ENCODE data around the gene MTERF1.
"Not testable (repeated sequence)": the region's sequence is repeated elsewhere in the genome, so short reads cannot be mapped to it uniquely, and the experiment has no call there.

MTERF1 gene

GRCh38 chr7:91880413-91881241, at the start of gene MTERF1:
Gene MTERF1, minus strand, starts transcription at chr7:91880702. Its CDS starts 619 bp downstream, at chr7:91880083.
- in situ Hi-C loops (cut with MboI; ENCODE audit: low sequenced_read_pairs), result no loop called here

DNA sequence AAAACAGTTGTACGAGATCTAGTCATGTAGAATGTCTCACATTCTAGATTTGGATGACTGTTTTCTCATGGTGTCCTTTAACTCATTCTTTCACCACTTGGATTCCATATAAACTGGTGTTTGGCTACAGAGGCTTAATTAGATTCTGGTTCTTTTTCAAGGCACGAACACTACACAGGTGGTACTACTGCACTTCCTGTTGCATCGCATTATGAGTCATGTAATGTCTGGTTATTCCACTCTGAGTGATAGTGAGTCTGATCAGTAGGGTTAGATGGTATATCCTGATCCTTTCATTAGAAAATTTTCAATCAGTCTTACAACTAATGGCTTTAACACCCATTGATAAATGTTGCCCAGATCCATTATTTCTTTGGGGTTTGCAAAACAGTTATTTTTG, 49.0 kb upstream of the MTERF1 start:
- in situ Hi-C loops (cut with MboI; ENCODE audit: low sequenced_read_pairs), result no loop called here

- in situ Hi-C loops (cut with MboI; ENCODE audit: low sequenced_read_pairs), result no loop called here
Measured at GRCh38 chr7:91927912-91928311, 47.4 kb upstream of the MTERF1 start.

GRCh38 chr7:91922857-91923256, 42.4 kb upstream of the MTERF1 start:
- in situ Hi-C loops (cut with MboI; ENCODE audit: low sequenced_read_pairs), result no loop called here

DNA sequence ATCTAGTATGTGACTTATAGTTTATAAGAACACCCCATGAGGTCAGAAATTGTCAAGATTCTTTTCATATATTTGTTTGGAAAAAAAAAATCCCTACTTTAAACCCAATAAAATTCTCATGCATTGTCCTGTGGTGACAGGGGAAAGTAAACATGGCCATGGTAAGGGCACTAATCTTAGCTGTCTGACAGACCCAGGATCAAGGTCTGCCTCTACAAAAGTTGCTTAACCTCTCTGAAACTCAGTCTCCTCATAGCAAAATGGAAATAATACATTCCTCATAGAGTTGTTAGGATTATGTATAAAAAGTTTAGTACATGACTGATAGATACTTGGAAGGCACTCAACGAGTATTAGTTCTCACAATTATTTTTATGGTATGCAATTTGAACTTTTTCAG, 37.9 kb upstream of the MTERF1 start:
- in situ Hi-C loops (cut with MboI; ENCODE audit: low sequenced_read_pairs), result no loop called here

DNA sequence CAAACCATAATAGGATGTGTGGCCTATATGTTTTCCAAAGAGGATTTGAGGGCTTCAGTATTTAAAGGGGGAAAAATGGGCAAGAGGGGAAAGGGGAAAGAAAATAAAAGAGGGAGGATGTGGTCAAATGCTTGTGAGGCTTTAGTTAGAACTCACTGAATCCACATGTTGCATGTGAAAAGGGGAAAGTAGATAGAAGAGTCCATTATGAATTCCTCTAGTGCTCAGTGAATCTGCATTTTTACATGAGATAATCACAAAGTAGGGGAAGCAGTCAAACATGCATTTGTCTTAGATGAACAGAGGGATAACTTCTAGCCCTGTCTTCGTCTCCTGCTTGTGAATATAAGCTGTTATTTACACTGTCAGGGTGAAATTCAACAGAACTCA, 35.5 kb upstream of the MTERF1 start:
- in situ Hi-C loops (cut with MboI; ENCODE audit: low sequenced_read_pairs), result no loop called here

- in situ Hi-C loops (cut with MboI; ENCODE audit: low sequenced_read_pairs), result no loop called here
Measured at GRCh38 chr7:91915401-91916050, 35.0 kb upstream of the MTERF1 start.

- in situ Hi-C loops (cut with MboI; ENCODE audit: low sequenced_read_pairs), result no loop called here
Measured at GRCh38 chr7:91913612-91914011, 33.1 kb upstream of the MTERF1 start.

DNA sequence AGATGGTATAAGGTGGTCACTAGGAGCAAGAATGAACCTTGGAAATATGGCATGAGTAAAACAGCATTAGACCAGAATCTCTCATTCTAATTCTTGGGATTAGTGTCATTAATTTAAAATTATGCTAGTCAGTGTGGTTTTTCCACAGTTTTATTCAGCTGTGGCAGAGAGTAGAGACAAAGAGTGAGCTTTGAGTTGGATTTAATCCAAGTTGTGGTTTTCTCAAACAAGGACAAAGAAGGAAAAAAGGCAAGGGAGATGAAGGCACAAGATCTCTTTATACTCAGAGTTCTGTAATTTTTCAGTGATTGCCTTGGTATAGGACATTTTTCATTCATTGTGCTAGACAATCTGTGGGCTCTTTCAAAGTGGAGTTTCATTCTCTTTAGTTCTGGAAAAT, 32.0 kb upstream of the MTERF1 start:
- in situ Hi-C loops (cut with MboI; ENCODE audit: low sequenced_read_pairs), result no loop called here

DNA sequence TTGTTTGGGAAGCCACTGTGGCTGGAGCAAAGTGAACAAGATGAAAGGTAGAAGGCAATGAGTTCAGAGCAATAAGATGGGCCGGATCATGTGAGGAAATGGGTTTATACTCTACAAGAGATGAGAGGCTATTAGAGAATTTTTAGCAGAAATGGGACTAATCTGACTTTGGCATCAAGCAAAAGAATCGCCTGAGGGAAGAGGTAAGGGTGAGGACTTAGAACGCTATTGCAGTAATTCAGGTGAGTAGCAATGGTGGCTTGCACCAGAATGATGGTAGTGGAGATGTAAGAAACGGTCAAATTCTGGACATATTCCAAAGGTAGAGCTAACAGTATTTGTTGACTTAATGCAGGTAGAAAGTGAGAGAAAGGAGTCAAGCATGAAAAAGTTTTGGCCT, 30.6 kb upstream of the MTERF1 start:
- in situ Hi-C loops (cut with MboI; ENCODE audit: low sequenced_read_pairs), result no loop called here

GRCh38 chr7:91910171-91910570, 29.7 kb upstream of the MTERF1 start:
- in situ Hi-C loops (cut with MboI; ENCODE audit: low sequenced_read_pairs), result no loop called here

GRCh38 chr7:91899563-91899962, 19.1 kb upstream of the MTERF1 start:
- in situ Hi-C loops (cut with MboI; ENCODE audit: low sequenced_read_pairs), result no loop called here

DNA sequence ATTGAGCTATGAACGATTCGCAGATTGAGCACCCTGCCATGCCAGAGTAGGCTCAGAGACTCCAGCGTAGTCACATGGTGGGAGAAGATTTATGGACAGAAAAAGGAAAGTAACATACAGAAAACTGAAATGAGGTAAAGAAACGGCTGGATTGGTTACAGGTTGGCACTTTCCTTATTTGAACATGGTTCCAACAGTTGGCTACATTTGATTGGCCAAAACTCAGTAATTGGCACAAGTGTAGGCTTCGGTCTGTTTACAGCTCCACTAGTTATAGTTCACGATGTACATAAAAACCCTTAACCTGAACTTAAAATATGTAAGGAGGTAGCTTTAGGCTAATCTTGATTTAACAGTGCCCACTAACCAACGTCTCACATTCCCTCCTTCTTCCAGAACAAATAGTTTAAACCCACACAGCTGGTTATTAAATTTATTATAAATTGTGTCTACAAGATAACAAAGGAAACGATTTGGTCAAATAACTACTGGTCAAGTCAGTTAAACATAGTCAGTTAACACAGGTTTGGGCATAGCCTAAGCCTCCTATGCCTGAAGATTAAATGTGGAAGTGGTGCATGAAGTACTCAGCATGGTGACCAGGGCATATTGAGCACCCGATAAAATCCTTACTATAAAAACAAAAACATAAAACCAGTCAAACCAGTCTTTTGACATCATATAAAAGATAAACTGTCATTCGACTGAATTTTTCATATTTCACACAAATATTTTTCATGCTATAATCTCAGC, 17.9 kb upstream of the MTERF1 start:
- in situ Hi-C loops (cut with MboI; ENCODE audit: low sequenced_read_pairs), result no loop called here

- in situ Hi-C loops (cut with MboI; ENCODE audit: low sequenced_read_pairs), result no loop called here
Measured at GRCh38 chr7:91894781-91895480, 14.4 kb upstream of the MTERF1 start.

- in situ Hi-C loops (cut with MboI; ENCODE audit: low sequenced_read_pairs), result not testable (repeated sequence)
Measured at GRCh38 chr7:91893699-91894098, 13.2 kb upstream of the MTERF1 start.

GRCh38 chr7:91892821-91893340, 12.4 kb upstream of the MTERF1 start:
- in situ Hi-C loops (cut with MboI; ENCODE audit: low sequenced_read_pairs), result no loop called here

GRCh38 chr7:91892099-91892705, 11.7 kb upstream of the MTERF1 start:
- in situ Hi-C loops (cut with MboI; ENCODE audit: low sequenced_read_pairs), result no loop called here

DNA sequence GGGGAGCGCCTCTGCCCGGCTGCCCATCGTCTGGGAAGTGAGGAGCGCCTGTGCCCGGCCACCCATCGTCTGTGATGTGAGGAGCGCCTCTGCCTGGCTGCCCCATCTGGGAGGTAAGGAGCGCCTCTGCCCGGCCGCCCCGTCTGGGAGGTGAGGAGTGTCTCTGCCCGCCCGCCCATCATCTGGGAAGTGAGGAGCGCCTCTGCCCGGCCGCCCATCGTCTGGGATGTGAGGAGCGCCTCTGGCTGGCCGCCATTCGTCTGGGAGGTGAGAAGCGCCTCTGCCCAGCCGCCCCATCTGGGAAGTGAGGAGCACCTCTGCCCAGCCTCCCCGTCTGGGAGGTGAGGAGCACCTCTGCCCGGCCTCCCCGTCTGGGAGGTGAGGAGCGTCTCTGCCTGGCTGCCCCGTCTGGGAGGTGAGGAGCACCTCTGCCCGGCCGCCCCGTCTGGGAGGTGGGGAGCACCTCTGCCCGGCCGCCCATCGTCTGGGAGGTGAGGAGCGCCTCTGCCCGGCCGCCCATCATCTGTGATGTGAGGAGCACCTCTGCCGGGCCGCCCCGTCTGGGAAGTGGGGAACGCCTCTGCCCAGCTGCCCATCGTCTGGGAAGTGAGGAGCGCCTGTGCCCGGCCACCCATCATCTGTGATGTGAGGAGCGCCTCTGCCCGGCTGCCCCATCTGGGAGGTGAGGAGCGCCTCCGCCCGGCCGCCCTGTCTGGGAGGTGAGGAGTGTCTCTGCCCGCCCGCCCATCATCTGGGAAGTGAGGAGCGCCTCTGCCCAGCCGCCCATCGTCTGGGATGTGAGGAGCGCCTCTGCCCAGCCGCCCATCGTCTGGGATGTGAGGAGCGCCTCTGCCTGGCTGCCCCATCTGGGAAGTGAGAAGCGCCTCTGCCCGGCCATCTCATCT, 8.0 kb upstream of the MTERF1 start:
- in situ Hi-C loops (cut with MboI; ENCODE audit: low sequenced_read_pairs), result not testable (repeated sequence)
